Psoas muscle (tissue), 8 donors: ENCODE measurements around the gene SDK2. TPM values are rescaled to one million over a fixed set of nuclear protein-coding genes. Genes with fewer than 3 reads are reported as not detected.

Experiments used
- ATAC-seq, 4 donors: fragments of 200-7000 bp; cut with Tn5 transposase; one replicate each; pipeline ENCODE4 v1.9.1; 2020; ENCODE audit warnings: moderate library complexity in 3 of 4, mild to moderate bottlenecking in 2 of 4
- DNase-seq, 2 donors: peaks; one replicate each; pipeline ENCODE4 v3.0.0-alpha.2; 2020
- H3K27ac ChIP-seq: fragments of 200-600 bp; one replicate; pipeline ENCODE4 v1.8.0; 2022
- H3K27me3 ChIP-seq, 3 donors: fragments of 200-600 bp in 1 of 3; one replicate each; pipeline versions ENCODE4 v1.6.1 to v1.8.0; 2013 to 2022; ENCODE audit warnings: low read length in 2 of 3, mild to moderate bottlenecking in 2 of 3, moderate library complexity in 1 of 3; ENCODE audit not compliant: insufficient read depth in 3 of 3
- H3K36me3 ChIP-seq, 2 donors: fragments of 200-600 bp in 1 of 2; one replicate each; pipeline versions ENCODE4 v1.6.1 to v1.8.0; 2013 to 2022; ENCODE audit warnings: low read depth in 1 of 2, mild to moderate bottlenecking in 1 of 2, moderate library complexity in 1 of 2; ENCODE audit not compliant: insufficient read depth in 1 of 2
- H3K4me1 ChIP-seq: fragments of 200-600 bp; one replicate; pipeline ENCODE4 v1.8.0; 2022
- H3K4me3 ChIP-seq: fragments of 200-600 bp; one replicate; pipeline ENCODE4 v1.8.0; 2022; ENCODE audit warnings: mild to moderate bottlenecking
- H3K9me3 ChIP-seq: fragments of 200-600 bp; one replicate; pipeline ENCODE4 v1.8.0; 2022
- WGBS, 3 donors: extraction: QIAGEN DNeasy Blood & Tissue Kit; methylation state at CpG; one replicate each; pipeline versions ENCODE4 v1.1.6 to v1.1.7; 2013; 5-methylcytosine and 5-hydroxymethylcytosine counted together
- intact Hi-C, 2 donors: fragments of 100-400 bp; cut with DNase I; formaldehyde crosslinking; loops; one replicate each; pipeline versions ENCODE4 v1.11.0 to v1.14.2; 2022
- polyA plus RNA-seq, 3 donors: library from polyadenylated mRNA; stranded (reverse); fragments of 200-250 nt; gene quantifications; one replicate each; pipeline ENCODE4 v1.2.3, GENCODE V29; 2013
- total RNA-seq, 4 donors: library from RNA; stranded (reverse); fragmentation: NEBNext Ultra II Directional in 2 of 4; extraction: Animal tissue kit (Norgen Biotek cat#: 25700) in 2 of 4; gene quantifications; one replicate each; pipeline versions ENCODE4 v1.2.1 to v1.2.4, GENCODE V29; 2021 to 2023
- TF ChIP-seq, protein P1 (sequence below): fragments of 200-600 bp; IDR thresholded peaks from one replicate; pipeline ENCODE4 v1.8.0; 2022; ENCODE audit warnings: antibody characterized with exemption
- donor health status: healthy with polysubstance abuse.
- donor health status: DM: no; HTN: no; CAD: no; lungs with moderate emphysema.
- donor health status: Bipolar disorder and iron deficiency.
- donor health status: healthy.
- donor health status: DM: yes; HTN: yes; CAD: no.
- donor health status: DM: no; HTN: no; CAD: no.
- donor health status: DM: no; HTN: no; CAD: no.
- donor health status: DM: yes; HTN: yes; CAD: no.

SDK2 gene
- total and polyA plus RNA-seq, 7 donors, result 0.04 to 2.8 (median 0.24) TPM

DNA sequence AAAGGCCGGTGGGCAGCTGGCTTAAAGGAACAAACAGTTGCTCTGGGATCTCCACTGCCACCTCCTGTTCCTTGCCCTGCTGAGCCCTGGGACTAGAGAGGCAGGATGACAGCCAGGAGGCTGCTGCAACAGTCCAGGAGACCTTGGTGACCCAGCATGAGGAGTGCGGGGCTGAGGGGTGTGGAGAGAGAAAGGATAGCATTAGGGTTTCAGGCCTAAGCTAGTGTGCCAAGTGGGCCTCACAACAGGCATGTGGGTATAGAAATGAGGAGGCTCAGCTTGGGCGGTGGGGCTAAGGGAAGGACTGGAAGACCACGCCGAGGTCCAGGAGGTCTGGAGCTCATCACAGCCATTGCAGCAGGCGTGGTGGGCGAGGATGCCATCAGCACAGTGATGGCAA is 39.8 kb downstream of the SDK2 start:
- Histone ChIP-seq H3K4me3 (no peak overlapping the region), H3K4me1 (no peaks in the 10 kb centered on the region), H3K27ac (no peak overlapping the region), H3K36me3 (no peaks in the 10 kb centered on the region), H3K27me3 (peaks cover 0 to 5% (median 0%) of the 10 kb centered on the region in 3 donors), H3K9me3 (no peaks in the 10 kb centered on the region)
- DNase-seq (no peak), ATAC-seq (no peak)
- WGBS, 3 donors, result 77 to 84% (median 81%) methylated on average over 7 of the region's 7 CpGs
- intact Hi-C loops, result no loop called here
- TF ChIP-seq, protein P1, sequence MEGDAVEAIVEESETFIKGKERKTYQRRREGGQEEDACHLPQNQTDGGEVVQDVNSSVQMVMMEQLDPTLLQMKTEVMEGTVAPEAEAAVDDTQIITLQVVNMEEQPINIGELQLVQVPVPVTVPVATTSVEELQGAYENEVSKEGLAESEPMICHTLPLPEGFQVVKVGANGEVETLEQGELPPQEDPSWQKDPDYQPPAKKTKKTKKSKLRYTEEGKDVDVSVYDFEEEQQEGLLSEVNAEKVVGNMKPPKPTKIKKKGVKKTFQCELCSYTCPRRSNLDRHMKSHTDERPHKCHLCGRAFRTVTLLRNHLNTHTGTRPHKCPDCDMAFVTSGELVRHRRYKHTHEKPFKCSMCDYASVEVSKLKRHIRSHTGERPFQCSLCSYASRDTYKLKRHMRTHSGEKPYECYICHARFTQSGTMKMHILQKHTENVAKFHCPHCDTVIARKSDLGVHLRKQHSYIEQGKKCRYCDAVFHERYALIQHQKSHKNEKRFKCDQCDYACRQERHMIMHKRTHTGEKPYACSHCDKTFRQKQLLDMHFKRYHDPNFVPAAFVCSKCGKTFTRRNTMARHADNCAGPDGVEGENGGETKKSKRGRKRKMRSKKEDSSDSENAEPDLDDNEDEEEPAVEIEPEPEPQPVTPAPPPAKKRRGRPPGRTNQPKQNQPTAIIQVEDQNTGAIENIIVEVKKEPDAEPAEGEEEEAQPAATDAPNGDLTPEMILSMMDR, result no peak

DNA sequence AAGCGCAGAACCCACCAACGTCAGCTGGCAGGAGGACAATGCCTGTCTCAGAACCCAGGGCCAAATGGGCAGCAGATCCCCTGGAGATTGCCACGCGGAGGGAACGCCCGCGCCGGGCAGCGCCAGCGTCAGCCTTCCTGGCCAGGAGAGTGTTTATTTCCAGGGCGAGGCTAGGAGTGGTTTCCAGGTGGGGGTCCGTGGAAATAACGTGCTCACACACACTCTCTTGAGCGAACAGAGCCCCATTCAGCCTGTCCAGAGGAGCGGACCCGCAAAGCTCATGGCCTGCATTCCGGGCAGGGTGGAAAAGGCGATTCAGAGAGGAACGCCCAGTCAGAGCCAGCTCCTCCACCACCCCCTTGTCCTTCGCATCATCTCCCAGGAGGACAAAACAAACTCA is 40.3 kb downstream of the SDK2 start:
- TF ChIP-seq, protein P1, result no peak

DNA sequence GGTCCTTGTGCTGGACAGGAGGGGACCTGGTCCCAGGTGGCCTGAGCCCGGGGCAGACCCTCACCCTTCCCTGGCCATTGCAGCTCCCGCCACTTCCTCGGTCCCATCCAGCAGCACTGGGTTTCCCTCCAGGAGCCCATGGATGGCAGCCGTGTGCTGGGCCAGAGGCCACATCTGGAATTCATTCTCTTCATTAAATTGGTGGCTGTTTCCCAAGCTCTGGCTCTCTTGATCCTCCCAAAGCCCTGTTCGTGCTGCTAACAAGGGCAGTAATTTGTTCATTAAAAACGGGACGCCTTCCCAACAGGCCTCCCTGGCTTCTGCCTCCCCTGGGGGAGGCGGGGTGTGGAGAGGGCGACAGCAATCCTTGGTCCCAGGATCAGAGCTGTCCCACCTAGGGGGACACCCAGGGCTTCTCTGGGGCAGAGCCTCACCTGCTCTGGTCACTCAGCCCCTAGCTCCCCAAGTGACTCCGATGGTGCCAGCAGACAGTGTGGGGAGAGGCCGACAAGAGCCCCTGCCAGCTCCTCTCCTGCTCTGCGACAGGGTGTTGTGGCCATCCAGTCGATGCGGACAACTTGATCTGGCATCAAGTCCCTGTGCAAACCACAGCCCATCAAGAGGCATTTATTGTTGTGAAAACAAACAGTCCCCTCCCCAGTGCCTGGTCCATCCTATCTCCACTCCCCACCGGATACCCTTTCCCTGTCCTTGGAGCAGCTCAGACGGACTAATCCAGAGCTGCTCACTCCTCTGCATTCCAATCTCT is 44.0 kb downstream of the SDK2 start:
- WGBS, 3 donors, result 42 to 64% (median 47%) methylated on average over 16 of the region's 16 CpGs
- intact Hi-C loops, result no loop called here

More for the DNA sequence above, 40.3 kb downstream of the SDK2 start:
- H3K27me3 ChIP-seq, result peaks cover 0 to 5% (median 0%) of the 10 kb centered on the region in 3 donors
- 35 to 53% (median 52%) methylated on average over 20 of the region's 20 CpGs for WGBS, 3 donors
- DNase-seq, result no peak
- no peak for ATAC-seq
- intact Hi-C loops, result no loop called here
- no peaks in the 10 kb centered on the region for H3K36me3 ChIP-seq
- no peak overlapping the region for H3K27ac ChIP-seq
- H3K4me1 ChIP-seq, result no peaks in the 10 kb centered on the region
- no peaks in the 10 kb centered on the region for H3K9me3 ChIP-seq
- H3K4me3 ChIP-seq, result no peak overlapping the region

DNA sequence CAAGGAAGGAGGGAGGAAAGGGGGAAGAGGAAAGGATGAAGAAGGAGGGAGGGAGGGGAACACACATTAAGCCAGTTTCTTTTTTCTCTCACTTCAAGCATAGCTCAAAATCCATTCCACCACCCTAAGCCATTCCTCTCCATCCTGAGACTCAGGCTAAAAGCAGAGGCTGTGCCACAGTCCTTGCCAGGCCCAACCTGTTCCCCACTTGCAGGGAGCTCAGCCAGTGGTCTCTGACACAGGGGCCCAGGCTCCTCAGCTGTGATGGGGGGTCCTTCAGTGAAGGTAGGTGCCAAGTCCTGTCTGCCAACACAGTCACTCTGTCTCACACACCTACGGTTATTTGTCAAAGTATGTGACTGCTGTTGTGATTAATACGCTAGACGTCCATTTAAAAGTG is 44.6 kb downstream of the SDK2 start:
- Histone ChIP-seq H3K27me3 (no peaks in the 10 kb centered on the region), H3K27ac (no peak overlapping the region), H3K36me3 (no peaks in the 10 kb centered on the region), H3K4me3 (no peak overlapping the region), H3K4me1 (no peaks in the 10 kb centered on the region), H3K9me3 (no peaks in the 10 kb centered on the region)
- intact Hi-C loops, result loop anchor here in 1 of 2 donors (5.0 kb wide), 1 partner anchor 113 kb away; no protein-coding TSS in a partner anchor
- no peak for DNase-seq
- TF ChIP-seq, protein P1, result no peak
- no peak for ATAC-seq
- 64 to 81% (median 70%) methylated on average over 3 of the region's 3 CpGs for WGBS, 3 donors

More for the DNA sequence above, 44.0 kb downstream of the SDK2 start:
- Histone ChIP-seq H3K27ac (no peak overlapping the region), H3K4me1 (no peaks in the 10 kb centered on the region), H3K27me3 (no peaks in the 10 kb centered on the region), H3K36me3 (no peaks in the 10 kb centered on the region), H3K9me3 (no peaks in the 10 kb centered on the region), H3K4me3 (no peak overlapping the region)
- DNase-seq (no peak), ATAC-seq (no peak)
- TF ChIP-seq, protein P1, result no peak
